A673 (cell line): ENCODE results near the gene DROSHA. TPM values are rescaled to one million over a fixed set of nuclear protein-coding genes. Genes with fewer than 3 reads are reported as not detected.

Experiments used
- BruUV-seq: library from RNA; stranded (reverse); fragments of 400-500 nt; replicated peaks from 2 replicates; lab custom pipeline; 2021; lab: Mats Ljungman, UMichigan
- CTCF ChIA-PET: fragments of 300-600 bp; sonication (Branson Sonifier 250); formaldehyde crosslinking; loops from one replicate; lab custom pipeline; 2022; ENCODE audit warnings: antibody characterized with exemption; lab: Charles Lee
- POLR2A ChIA-PET: fragments of 300-600 bp; sonication (Branson Sonifier 250); formaldehyde crosslinking; loops from one replicate; lab custom pipeline; 2022; ENCODE audit warnings: antibody characterized with exemption; ENCODE audit not compliant: low non-redundant PET; lab: Charles Lee
- DNase-seq: peaks from one replicate; pipeline ENCODE4 v3.0.0-alpha.2; 2015; ENCODE audit warnings: low spot score
- H3K27ac ChIP-seq: fragments of 200-600 bp; sonication (generic); 2 replicates; pipeline ENCODE4 v1.5.1; 2016; ENCODE audit warnings: mixed run types, low read depth, mild to moderate bottlenecking, mixed read lengths, antibody characterized with exemption, low read length; ENCODE audit not compliant: poor library complexity, severe bottlenecking
- H3K27me3 ChIP-seq: fragments of 200-600 bp; sonication (generic); replicated peaks from 2 replicates; pipeline ENCODE4 v1.6.1; 2017; ENCODE audit warnings: mixed run types, low read depth, mild to moderate bottlenecking, mixed read lengths, antibody characterized with exemption, low read length; ENCODE audit not compliant: insufficient read depth, poor library complexity
- H3K36me3 ChIP-seq: fragments of 200-600 bp; sonication (generic); 2 replicates; pipeline ENCODE4 v1.6.1; 2016; ENCODE audit warnings: mixed run types, mild to moderate bottlenecking, mixed read lengths, antibody characterized with exemption, low read length; ENCODE audit not compliant: insufficient read depth, poor library complexity, severe bottlenecking
- H3K4me1 ChIP-seq: fragments of 200-600 bp; sonication (generic); 2 replicates; pipeline ENCODE4 v1.6.1; 2017; ENCODE audit warnings: mixed run types, mild to moderate bottlenecking, mixed read lengths, antibody characterized with exemption, low read length; ENCODE audit not compliant: insufficient read depth, poor library complexity, severe bottlenecking
- H3K4me3 ChIP-seq: fragments of 200-600 bp; sonication (generic); 2 replicates; pipeline ENCODE4 v1.5.1; 2016; ENCODE audit warnings: low read depth, mixed run types, mild to moderate bottlenecking, mixed read lengths, low read length; ENCODE audit not compliant: poor library complexity, severe bottlenecking
- H3K9me3 ChIP-seq: fragments of 200-600 bp; sonication (generic); 2 replicates; pipeline ENCODE4 v1.6.1; 2016; ENCODE audit warnings: mixed run types, low read depth, mild to moderate bottlenecking, mixed read lengths, antibody characterized with exemption, low read length; ENCODE audit not compliant: poor library complexity, severe bottlenecking
- EZH2 ChIP-seq: fragments of 200-600 bp; sonication (generic); IDR thresholded peaks from 2 replicates; pipeline ENCODE4 v1.6.1; 2017; ENCODE audit warnings: borderline replicate concordance, low read depth, mild to moderate bottlenecking, mixed read lengths, antibody characterized with exemption, low read length; ENCODE audit not compliant: poor library complexity, severe bottlenecking
- intact Hi-C: fragments of 100-400 bp; cut with micrococcal nuclease; formaldehyde crosslinking; loops from one replicate; pipeline ENCODE4 v1.10.0; 2022; ENCODE audit not compliant: unreplicated experiment
- total RNA-seq: library from RNA; stranded (reverse); gene quantifications from 2 replicates; pipeline ENCODE4 v1.2.3, GENCODE V29; 2021
- TF ChIP-seq, protein P1 (sequence below): fragments of 300-800, 200-600 bp; sonication (generic); conservative IDR thresholded peaks from 2 replicates; pipeline ENCODE4 v1.5.1; 2017; ENCODE audit warnings: low read depth, mild to moderate bottlenecking, antibody characterized with exemption, low read length, moderate library complexity, mixed read lengths

DROSHA gene
- total RNA-seq, 1 experiment from 2014 or later, result 143 TPM

DNA sequence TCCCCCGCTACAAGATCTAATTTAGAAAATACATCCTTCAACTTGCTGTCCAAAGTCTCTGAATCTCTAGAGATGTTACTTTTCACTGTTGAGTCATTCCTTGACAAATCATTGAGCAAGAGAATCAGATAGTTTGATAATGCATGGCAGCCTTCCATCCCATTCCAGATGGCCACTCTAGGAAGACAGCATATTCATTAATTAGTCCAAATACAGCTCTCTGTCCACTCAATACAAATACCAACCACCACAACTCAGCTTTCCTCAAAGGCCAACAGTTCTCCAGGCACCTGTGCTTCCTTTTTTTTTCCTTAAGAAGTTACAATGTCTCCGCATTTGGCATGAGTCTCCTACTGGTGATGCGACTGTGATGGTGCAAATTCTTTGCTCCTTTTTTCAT lies 72.3 kb downstream of the DROSHA start:
- peaks cover 80% of the 10 kb centered on the region for H3K36me3 ChIP-seq
- POLR2A ChIA-PET, result no interaction called here
- H3K27ac ChIP-seq, result no peak overlapping the region
- CTCF ChIA-PET, result no interaction called here
- TF ChIP-seq, protein P1, sequence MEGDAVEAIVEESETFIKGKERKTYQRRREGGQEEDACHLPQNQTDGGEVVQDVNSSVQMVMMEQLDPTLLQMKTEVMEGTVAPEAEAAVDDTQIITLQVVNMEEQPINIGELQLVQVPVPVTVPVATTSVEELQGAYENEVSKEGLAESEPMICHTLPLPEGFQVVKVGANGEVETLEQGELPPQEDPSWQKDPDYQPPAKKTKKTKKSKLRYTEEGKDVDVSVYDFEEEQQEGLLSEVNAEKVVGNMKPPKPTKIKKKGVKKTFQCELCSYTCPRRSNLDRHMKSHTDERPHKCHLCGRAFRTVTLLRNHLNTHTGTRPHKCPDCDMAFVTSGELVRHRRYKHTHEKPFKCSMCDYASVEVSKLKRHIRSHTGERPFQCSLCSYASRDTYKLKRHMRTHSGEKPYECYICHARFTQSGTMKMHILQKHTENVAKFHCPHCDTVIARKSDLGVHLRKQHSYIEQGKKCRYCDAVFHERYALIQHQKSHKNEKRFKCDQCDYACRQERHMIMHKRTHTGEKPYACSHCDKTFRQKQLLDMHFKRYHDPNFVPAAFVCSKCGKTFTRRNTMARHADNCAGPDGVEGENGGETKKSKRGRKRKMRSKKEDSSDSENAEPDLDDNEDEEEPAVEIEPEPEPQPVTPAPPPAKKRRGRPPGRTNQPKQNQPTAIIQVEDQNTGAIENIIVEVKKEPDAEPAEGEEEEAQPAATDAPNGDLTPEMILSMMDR, result no peak
- peaks cover 15% of the 10 kb centered on the region for H3K9me3 ChIP-seq
- H3K4me3 ChIP-seq, result no peak overlapping the region
- H3K27me3 ChIP-seq, result no peaks in the 10 kb centered on the region
- no peak for DNase-seq
- no TSS peak for BruUV-seq
- H3K4me1 ChIP-seq, result no peaks in the 10 kb centered on the region
- intact Hi-C loops, result no loop called here

DNA sequence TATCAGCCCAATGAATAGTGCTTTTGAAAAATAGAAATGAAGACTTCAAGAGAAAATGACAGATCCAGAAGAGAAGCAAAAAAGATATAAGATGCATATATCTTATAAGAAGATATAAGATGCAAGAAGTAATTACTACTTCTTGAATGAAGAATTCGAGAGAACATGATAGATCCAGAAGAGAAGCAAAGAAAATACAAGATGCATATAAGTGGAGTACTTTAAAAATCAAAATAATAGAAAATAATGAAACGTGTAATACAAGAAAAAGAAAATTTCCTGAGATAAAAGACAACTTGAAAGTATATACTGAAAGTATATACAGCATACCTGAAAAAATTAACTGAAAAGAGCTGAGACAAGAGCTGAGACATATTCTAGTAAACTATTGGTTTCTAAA lies 76.7 kb downstream of the DROSHA start:
- no peak overlapping the region for H3K27ac ChIP-seq
- BruUV-seq, result no TSS peak
- H3K36me3 ChIP-seq, result peaks cover 41% of the 10 kb centered on the region
- CTCF ChIA-PET, result no interaction called here
- no peak overlapping the region for H3K4me3 ChIP-seq
- H3K9me3 ChIP-seq, result peaks cover 8% of the 10 kb centered on the region
- no peaks in the 10 kb centered on the region for H3K4me1 ChIP-seq
- TF ChIP-seq EZH2, result no peak
- TF ChIP-seq, protein P1, result no peak
- DNase-seq, result no peak
- H3K27me3 ChIP-seq, result no peaks in the 10 kb centered on the region
- POLR2A ChIA-PET, result no interaction called here
- intact Hi-C loops, result no loop called here

- H3K36me3 ChIP-seq, result peaks cover 37% of the 10 kb centered on the region
- ChIA-PET CTCF (no interaction called here), POLR2A (no interaction called here)
- H3K4me1 ChIP-seq, result no peaks in the 10 kb centered on the region
- intact Hi-C loops, result no loop called here
- TF ChIP-seq, protein P1, result no peak
- TF ChIP-seq EZH2, result no peak
- peaks cover 8% of the 10 kb centered on the region for H3K9me3 ChIP-seq
- no peaks in the 10 kb centered on the region for H3K27me3 ChIP-seq
- no peak overlapping the region for H3K4me3 ChIP-seq
- no peak overlapping the region for H3K27ac ChIP-seq
- no peak for DNase-seq
- BruUV-seq, result no TSS peak
Observed at GRCh38 chr5:31453522-31453921, 78.4 kb downstream of the DROSHA start.
